Measurements from ENCODE around the gene TSC22D4. TPM values are rescaled to one million over a fixed set of nuclear protein-coding genes. Genes with fewer than 3 reads are reported as not detected.

The TSC22D4 gene
- total and polyA plus RNA-seq, 9 of the 15 experiments (the other 6 are each of a cell fraction or from before 2014, with no cell fraction given) = 0.37 to 107 (median 28.7) TPM

GRCh38 chr7:100489121-100489520, 10.1 kb upstream of the TSC22D4 start (continued):
- no peak for TF ChIP-seq RREB1 (CRISPR knock-in tag; IDR thresholded peaks at IDR 0.05)
- no peak for TF ChIP-seq POLR3G (IDR thresholded peaks at IDR 0.05; ENCODE audit: extremely low read depth, insufficient read length, insufficient replicate concordance)
- no peak for TF ChIP-seq E2F8 (IDR thresholded peaks at IDR 0.05; ENCODE audit: low read depth, partially characterized antibody)
- TF ChIP-seq NFIX (CRISPR knock-in tag; IDR thresholded peaks at IDR 0.05; ENCODE audit: low read depth) = no peak
- no peak for TF ChIP-seq SRSF9 (IDR thresholded peaks at IDR 0.05; ENCODE audit: borderline replicate concordance, low read depth, low read length)

All from K562 (cell line).